Mesendoderm (in vitro differentiated cells): ENCODE results near the gene P4HA1.
"Not testable (repeated sequence)": the region's sequence is repeated elsewhere in the genome, so short reads cannot be mapped to it uniquely, and the experiment has no call there.

Experiments
- DNase-seq: peaks from one replicate; pipeline ENCODE4 v3.0.0; 2013
- H2AK5ac ChIP-seq: 2 replicates; pipeline ENCODE4 v1.6.1; 2013; ENCODE audit warnings: low read length, inconsistent platforms
- H2BK120ac ChIP-seq: 2 replicates; pipeline ENCODE4 v1.6.1; 2013; ENCODE audit warnings: low read depth, mild to moderate bottlenecking, low read length, moderate library complexity, mixed read lengths
- H2BK15ac ChIP-seq: replicated peaks from 2 replicates; pipeline ENCODE4 v1.6.1; 2013; ENCODE audit warnings: low read depth, mild to moderate bottlenecking, moderate library complexity
- H2BK5ac ChIP-seq: 2 replicates; pipeline ENCODE4 v1.6.1; 2013; ENCODE audit warnings: low read length, inconsistent platforms
- H3K18ac ChIP-seq: 2 replicates; pipeline ENCODE4 v1.6.1; 2013; ENCODE audit warnings: mild to moderate bottlenecking, low read length, mixed read lengths
- H3K23ac ChIP-seq: one replicate; pipeline ENCODE4 v1.6.1; 2013; ENCODE audit warnings: low read length
- H3K27ac ChIP-seq: 2 replicates; pipeline ENCODE4 v1.5.1; 2013; ENCODE audit warnings: low read depth, mild to moderate bottlenecking, inconsistent platforms, low read length, moderate library complexity
- H3K27me3 ChIP-seq: 2 replicates; pipeline ENCODE4 v1.6.1; 2013; ENCODE audit warnings: low read length, control low read depth, mild to moderate bottlenecking, inconsistent platforms; ENCODE audit not compliant: insufficient read depth, poor library complexity
- H3K36me3 ChIP-seq: 2 replicates; pipeline ENCODE4 v1.6.1; 2013; ENCODE audit warnings: low read length, inconsistent platforms; ENCODE audit not compliant: control insufficient read depth, insufficient read depth
- H3K4ac ChIP-seq: one replicate; pipeline ENCODE4 v1.6.1; 2013; ENCODE audit warnings: low read depth, mild to moderate bottlenecking, low read length, moderate library complexity
- H3K4me1 ChIP-seq: 2 replicates; pipeline ENCODE4 v1.6.1; 2013; ENCODE audit warnings: low read depth, low read length, inconsistent platforms; ENCODE audit not compliant: control insufficient read depth
- H3K4me2 ChIP-seq: 2 replicates; pipeline ENCODE4 v1.6.1; 2013; ENCODE audit warnings: low read length
- H3K4me3 ChIP-seq: 2 replicates; pipeline ENCODE4 v1.5.1; 2013; ENCODE audit warnings: mild to moderate bottlenecking, low read length
- H3K56ac ChIP-seq: one replicate; pipeline ENCODE4 v1.6.1; 2013; ENCODE audit warnings: low read length
- H3K79me1 ChIP-seq: 2 replicates; pipeline ENCODE4 v1.6.1; 2013; ENCODE audit warnings: low read length, inconsistent platforms
- H3K79me2 ChIP-seq: 2 replicates; pipeline ENCODE4 v1.6.1; 2013; ENCODE audit warnings: mild to moderate bottlenecking, low read length; ENCODE audit not compliant: control insufficient read depth, insufficient read depth
- H3K9ac ChIP-seq: 2 replicates; pipeline ENCODE4 v1.6.1; 2013; ENCODE audit warnings: low read length, inconsistent platforms
- H4K5ac ChIP-seq: one replicate; pipeline ENCODE4 v1.6.1; 2013; ENCODE audit warnings: low read length
- H4K8ac ChIP-seq: one replicate; pipeline ENCODE4 v1.6.1; 2013; ENCODE audit warnings: low read depth, mild to moderate bottlenecking, control low read depth, low read length, moderate library complexity
- WGBS: extraction: QIAGEN DNeasy Blood & Tissue Kit; methylation state at CpG from one replicate; pipeline ENCODE4 v1.1.7; 2013; ENCODE audit warnings: low lambda C conversion rate, missing lambda C conversion rate; ENCODE audit not compliant: insufficient coverage; ENCODE audit errors: extremely low coverage; 5-methylcytosine and 5-hydroxymethylcytosine counted together

Gene P4HA1

GRCh38 chr10:72989771-72990170 is 106.9 kb downstream of the P4HA1 start:
- no CpG with 5 or more reads among the region's 7 CpGs for WGBS
- H3K4me1 ChIP-seq, H3K4me2 ChIP-seq, H3K4ac ChIP-seq, H3K27me3 ChIP-seq, H3K56ac ChIP-seq, H2BK5ac ChIP-seq, H3K23ac ChIP-seq, H2AK5ac ChIP-seq, H3K18ac ChIP-seq, H3K27ac ChIP-seq, H2BK120ac ChIP-seq, H3K79me1 ChIP-seq, H4K5ac ChIP-seq, H3K9ac ChIP-seq, H3K79me2 ChIP-seq, H2BK15ac ChIP-seq, H4K8ac ChIP-seq, H3K36me3 ChIP-seq, H3K4me3 ChIP-seq: not testable (repeated sequence)
- DNase-seq, result peak; percentile 3

DNA sequence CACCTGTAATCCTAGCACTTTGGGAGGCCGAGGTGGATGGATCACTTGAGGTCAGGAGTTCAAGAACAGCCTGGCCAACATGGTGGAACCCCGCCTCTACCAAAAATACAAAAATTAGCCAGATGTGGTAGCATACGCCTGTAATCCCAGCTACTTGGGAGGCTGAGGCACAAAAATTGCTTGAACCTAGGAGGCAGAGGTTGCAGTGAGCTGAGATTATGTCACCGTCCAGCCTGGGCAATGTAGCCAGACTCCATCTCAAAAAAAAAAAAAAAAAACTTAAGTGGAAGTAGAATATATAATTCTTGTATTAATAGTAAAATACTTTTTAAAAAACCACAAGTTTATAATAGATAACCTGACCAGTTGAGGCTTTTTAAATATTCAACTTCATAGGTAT is 112.0 kb downstream of the P4HA1 start:
- no CpG with 5 or more reads among the region's 4 CpGs for WGBS

DNA sequence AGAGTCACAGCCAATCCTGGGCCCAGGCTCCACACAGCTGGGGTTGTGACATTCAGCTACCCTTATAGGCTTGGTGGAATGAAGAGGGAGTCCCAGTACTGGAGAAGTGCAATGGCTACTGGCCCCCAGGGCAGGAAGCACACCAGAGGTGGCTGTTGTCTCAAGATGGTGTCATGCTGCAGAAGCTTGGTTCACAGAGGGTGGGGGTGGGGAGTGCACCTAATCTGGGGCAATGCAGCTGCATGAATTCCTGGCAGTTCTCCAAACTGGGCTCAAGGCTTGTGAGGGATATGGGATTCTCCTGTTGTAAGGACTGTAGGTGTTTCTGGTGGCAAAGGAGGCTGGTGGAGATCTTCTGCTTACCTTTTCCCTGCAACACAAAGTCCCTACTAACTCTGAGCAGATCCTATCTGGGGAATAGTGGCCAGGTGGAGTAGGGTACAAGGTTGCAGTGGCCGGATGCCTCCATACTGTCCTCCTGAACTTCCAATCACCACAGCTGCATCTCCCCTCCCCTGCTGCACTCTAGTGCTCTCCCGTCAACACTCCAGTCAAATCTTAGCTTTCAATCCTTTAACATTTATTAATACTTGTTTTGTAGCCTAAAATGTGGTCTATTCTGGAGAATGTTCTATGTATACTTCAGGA is 114.7 kb downstream of the P4HA1 start:
- Histone ChIP-seq H2AK5ac (no peak overlapping the region), H3K36me3 (no peaks in the 10 kb centered on the region), H3K23ac (no peak overlapping the region), H3K18ac (no peak overlapping the region), H3K4ac (no peak overlapping the region), H2BK120ac (no peak overlapping the region), H3K79me1 (no peaks in the 10 kb centered on the region), H4K5ac (no peak overlapping the region), H3K4me3 (no peak overlapping the region), H3K4me1 (no peaks in the 10 kb centered on the region), H3K4me2 (no peak overlapping the region), H3K9ac (no peak overlapping the region), H2BK5ac (no peak overlapping the region), H3K27ac (no peak overlapping the region), H3K56ac (no peak overlapping the region), H3K27me3 (no peaks in the 10 kb centered on the region), H2BK15ac (no peak overlapping the region), H3K79me2 (no peaks in the 10 kb centered on the region), H4K8ac (no peak overlapping the region)
- peak; percentile 9 for DNase-seq
- WGBS, result no CpG with 5 or more reads among the region's 2 CpGs

More for the DNA sequence above, 112.0 kb downstream of the P4HA1 start:
- DNase-seq, H3K79me1 ChIP-seq, H3K9ac ChIP-seq, H4K8ac ChIP-seq, H2BK15ac ChIP-seq, H3K4me1 ChIP-seq, H2AK5ac ChIP-seq, H3K23ac ChIP-seq, H3K56ac ChIP-seq, H3K4me3 ChIP-seq, H3K27me3 ChIP-seq, H3K36me3 ChIP-seq, H3K27ac ChIP-seq, H3K4ac ChIP-seq, H3K79me2 ChIP-seq, H3K18ac ChIP-seq, H2BK5ac ChIP-seq, H2BK120ac ChIP-seq, H3K4me2 ChIP-seq, H4K5ac ChIP-seq: not testable (repeated sequence)

GRCh38 chr10:72981028-72981881 is 115.4 kb downstream of the P4HA1 start:
- Histone ChIP-seq H3K4me2 (no peak overlapping the region), H3K79me2 (no peaks in the 10 kb centered on the region), H4K8ac (no peak overlapping the region), H4K5ac (no peak overlapping the region), H2BK15ac (no peak overlapping the region), H3K4ac (no peak overlapping the region), H3K4me3 (no peak overlapping the region), H3K79me1 (no peaks in the 10 kb centered on the region), H3K18ac (no peak overlapping the region), H3K27me3 (no peaks in the 10 kb centered on the region), H3K36me3 (no peaks in the 10 kb centered on the region), H3K56ac (no peak overlapping the region), H2AK5ac (no peak overlapping the region), H3K23ac (no peak overlapping the region), H3K27ac (no peak overlapping the region), H2BK5ac (no peak overlapping the region), H3K4me1 (no peaks in the 10 kb centered on the region), H2BK120ac (no peak overlapping the region), H3K9ac (no peak overlapping the region)
- no peak for DNase-seq
- WGBS, result no CpG with 5 or more reads among the region's 4 CpGs

GRCh38 chr10:72980348-72980747 is 116.3 kb downstream of the P4HA1 start:
- no peak overlapping the region for H3K27ac ChIP-seq
- H2BK120ac ChIP-seq, result no peak overlapping the region
- no peak overlapping the region for H3K4ac ChIP-seq
- no peak overlapping the region for H3K23ac ChIP-seq
- no CpG with 5 or more reads among the region's 2 CpGs for WGBS
- no peaks in the 10 kb centered on the region for H3K4me1 ChIP-seq
- H3K18ac ChIP-seq, result no peak overlapping the region
- H2BK5ac ChIP-seq, result no peak overlapping the region
- no peak overlapping the region for H3K4me2 ChIP-seq
- H3K79me1 ChIP-seq, result no peaks in the 10 kb centered on the region
- no peaks in the 10 kb centered on the region for H3K36me3 ChIP-seq
- H4K8ac ChIP-seq, result no peak overlapping the region
- DNase-seq, result no peak
- H4K5ac ChIP-seq, result no peak overlapping the region
- no peak overlapping the region for H2AK5ac ChIP-seq
- no peak overlapping the region for H3K56ac ChIP-seq
- no peaks in the 10 kb centered on the region for H3K79me2 ChIP-seq
- no peaks in the 10 kb centered on the region for H3K27me3 ChIP-seq
- H3K4me3 ChIP-seq, result no peak overlapping the region
- H2BK15ac ChIP-seq, result no peak overlapping the region
- H3K9ac ChIP-seq, result no peak overlapping the region
